OCI-LY7 (cell line): ENCODE data around the gene PLAAT2. TPM values are rescaled to one million over a fixed set of nuclear protein-coding genes. Genes with fewer than 3 reads are reported as not detected.

Source experiments
- BruUV-seq: library from RNA; stranded (reverse); fragments of 400-500 nt; replicated peaks from 2 replicates; lab custom pipeline; 2021; lab: Mats Ljungman, UMichigan
- CTCF ChIA-PET: fragments of 300-600 bp; sonication (Branson Sonifier 250); formaldehyde crosslinking; loops from one replicate; lab custom pipeline; 2022; ENCODE audit warnings: antibody characterized with exemption; ENCODE audit not compliant: unreplicated experiment; lab: Charles Lee
- POLR2A ChIA-PET: fragments of 300-600 bp; sonication (Branson Sonifier 250); formaldehyde crosslinking; loops from one replicate; lab custom pipeline; 2022; ENCODE audit warnings: antibody characterized with exemption; lab: Charles Lee
- DNase-seq: peaks from one replicate; pipeline ENCODE4 v3.0.0-alpha.2; 2015; ENCODE audit warnings: low spot score
- H2AFZ ChIP-seq: fragments of 200-600 bp; sonication (generic), shearing (Covaris generic); 2 replicates; pipeline ENCODE4 v1.6.1; 2014; ENCODE audit warnings: mild to moderate bottlenecking, antibody characterized with exemption, low read length, moderate library complexity
- H3K27ac ChIP-seq: fragments of 200-600 bp; sonication (generic); 2 replicates; pipeline ENCODE4 v1.5.1; 2014; ENCODE audit warnings: mixed run types, low read depth, mild to moderate bottlenecking, moderate library complexity, low read length, inconsistent platforms; ENCODE audit not compliant: poor library complexity, severe bottlenecking
- H3K36me3 ChIP-seq: fragments of 200-600 bp; sonication (generic); 2 replicates; pipeline ENCODE4 v1.6.1; 2014; ENCODE audit warnings: mild to moderate bottlenecking, antibody characterized with exemption, low read length, moderate library complexity, mixed read lengths; ENCODE audit not compliant: insufficient read depth
- H3K4me1 ChIP-seq: fragments of 200-600 bp; sonication (generic); 2 replicates; pipeline ENCODE4 v1.5.1; 2014; ENCODE audit warnings: mild to moderate bottlenecking, low read length; ENCODE audit not compliant: insufficient read depth, poor library complexity, severe bottlenecking
- H3K4me2 ChIP-seq: fragments of 200-600 bp; sonication (generic); 2 replicates; pipeline ENCODE4 v1.6.1; 2014; ENCODE audit warnings: mild to moderate bottlenecking, low read length
- H3K4me3 ChIP-seq: fragments of 200-600 bp; sonication (generic); 2 replicates; pipeline ENCODE4 v1.5.1; 2014; ENCODE audit warnings: mild to moderate bottlenecking, low read depth, low read length; ENCODE audit not compliant: poor library complexity, severe bottlenecking
- H3K79me2 ChIP-seq: fragments of 200-600 bp; sonication (generic); 2 replicates; pipeline ENCODE4 v1.6.1; 2016; ENCODE audit warnings: low read depth, mild to moderate bottlenecking, low read length, moderate library complexity, mixed read lengths; ENCODE audit not compliant: insufficient read depth
- H3K9me2 ChIP-seq: fragments of 200-600 bp; sonication (generic); 2 replicates; pipeline ENCODE4 v1.6.1; 2016; ENCODE audit warnings: mild to moderate bottlenecking, low read length, mixed read lengths; ENCODE audit not compliant: insufficient read depth
- H3K9me3 ChIP-seq: fragments of 200-600 bp; sonication (generic); 2 replicates; pipeline ENCODE4 v1.6.1; 2014; ENCODE audit warnings: mild to moderate bottlenecking, mixed run types, low read length, mixed read lengths
- H4K20me1 ChIP-seq: fragments of 200-600 bp; sonication (generic); 2 replicates; pipeline ENCODE4 v1.6.1; 2014; ENCODE audit warnings: mild to moderate bottlenecking, antibody characterized with exemption, low read length, moderate library complexity, mixed read lengths; ENCODE audit not compliant: insufficient read depth
- EZH2phosphoT487 ChIP-seq: fragments of 200-600 bp; sonication (generic); IDR thresholded peaks from 2 replicates; pipeline ENCODE4 v1.6.1; 2018; ENCODE audit warnings: low read depth, borderline replicate concordance, mild to moderate bottlenecking, mixed run types, antibody characterized with exemption, low read length, moderate library complexity, mixed read lengths
- intact Hi-C: fragments of 100-400 bp; cut with micrococcal nuclease; formaldehyde crosslinking; loops from one replicate; pipeline ENCODE4 v1.10.0; 2022; ENCODE audit not compliant: unreplicated experiment
- total RNA-seq, 2 experiments: library from RNA; depleted of rRNA in 1 of 2; stranded (reverse); fragments of >200 nt in 1 of 2; shearing (Covaris generic) in 1 of 2; gene quantifications; 2 replicates each; pipeline ENCODE4 v1.2.3, GENCODE V29; 2014 to 2022
- TF ChIP-seq, protein P1 (sequence below): fragments of 200-600 bp; sonication (generic); conservative IDR thresholded peaks from 2 replicates; pipeline ENCODE4 v1.5.1; 2014; ENCODE audit warnings: mild to moderate bottlenecking, antibody characterized with exemption, low read length, moderate library complexity, mixed read lengths

PLAAT2 gene
- total RNA-seq, 2 experiments from 2014 or later = not detected

DNA sequence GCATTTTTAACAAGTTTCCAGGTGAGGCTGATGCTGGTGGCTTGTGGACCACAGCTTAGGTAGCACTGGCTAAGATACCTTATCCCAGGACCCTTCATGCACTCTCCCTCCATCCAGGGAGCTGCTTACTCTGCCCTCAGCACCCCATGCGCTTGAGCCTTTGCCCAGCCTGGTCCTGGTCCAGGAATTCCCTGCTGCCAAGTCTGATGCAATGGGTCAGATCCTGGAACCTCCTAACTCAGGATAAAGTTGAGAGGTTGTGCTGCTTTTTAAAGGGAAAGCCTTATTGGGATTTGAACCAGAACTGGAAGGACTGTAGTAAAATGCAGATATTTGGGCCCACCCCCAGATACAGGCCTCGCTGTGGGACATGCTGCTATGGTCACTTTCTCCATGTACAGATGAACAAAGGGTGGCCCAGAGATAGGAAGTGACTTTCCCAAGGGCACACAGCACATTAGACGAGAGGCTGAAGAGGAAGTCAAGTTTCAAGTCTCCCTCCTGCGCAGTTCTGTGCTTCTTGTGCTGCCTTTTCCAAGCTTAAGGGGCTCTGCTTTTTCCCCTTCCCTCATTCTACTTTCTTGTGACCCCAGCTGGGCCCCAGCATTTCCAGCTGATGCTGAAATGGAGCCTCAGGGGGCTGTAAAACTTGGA lies 58.1 kb downstream of the PLAAT2 start:
- no peaks in the 10 kb centered on the region for H3K4me1 ChIP-seq
- H3K27ac ChIP-seq = no peak overlapping the region
- H3K36me3 ChIP-seq = no peaks in the 10 kb centered on the region
- H3K9me3 ChIP-seq = peaks cover 6% of the 10 kb centered on the region; the same call in 1 of the 2 replicates
- intact Hi-C loops = no loop called here
- ChIA-PET CTCF (no interaction called here), POLR2A (no interaction called here)
- no peaks in the 10 kb centered on the region for H3K9me2 ChIP-seq
- H2AFZ ChIP-seq = no peak overlapping the region
- no peak for DNase-seq
- H3K79me2 ChIP-seq = no peaks in the 10 kb centered on the region
- no peaks in the 10 kb centered on the region for H4K20me1 ChIP-seq
- no peak overlapping the region for H3K4me2 ChIP-seq
- no peak for TF ChIP-seq EZH2phosphoT487
- TF ChIP-seq, protein P1, sequence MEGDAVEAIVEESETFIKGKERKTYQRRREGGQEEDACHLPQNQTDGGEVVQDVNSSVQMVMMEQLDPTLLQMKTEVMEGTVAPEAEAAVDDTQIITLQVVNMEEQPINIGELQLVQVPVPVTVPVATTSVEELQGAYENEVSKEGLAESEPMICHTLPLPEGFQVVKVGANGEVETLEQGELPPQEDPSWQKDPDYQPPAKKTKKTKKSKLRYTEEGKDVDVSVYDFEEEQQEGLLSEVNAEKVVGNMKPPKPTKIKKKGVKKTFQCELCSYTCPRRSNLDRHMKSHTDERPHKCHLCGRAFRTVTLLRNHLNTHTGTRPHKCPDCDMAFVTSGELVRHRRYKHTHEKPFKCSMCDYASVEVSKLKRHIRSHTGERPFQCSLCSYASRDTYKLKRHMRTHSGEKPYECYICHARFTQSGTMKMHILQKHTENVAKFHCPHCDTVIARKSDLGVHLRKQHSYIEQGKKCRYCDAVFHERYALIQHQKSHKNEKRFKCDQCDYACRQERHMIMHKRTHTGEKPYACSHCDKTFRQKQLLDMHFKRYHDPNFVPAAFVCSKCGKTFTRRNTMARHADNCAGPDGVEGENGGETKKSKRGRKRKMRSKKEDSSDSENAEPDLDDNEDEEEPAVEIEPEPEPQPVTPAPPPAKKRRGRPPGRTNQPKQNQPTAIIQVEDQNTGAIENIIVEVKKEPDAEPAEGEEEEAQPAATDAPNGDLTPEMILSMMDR = no peak
- no TSS peak for BruUV-seq
- H3K4me3 ChIP-seq = no peak overlapping the region

DNA sequence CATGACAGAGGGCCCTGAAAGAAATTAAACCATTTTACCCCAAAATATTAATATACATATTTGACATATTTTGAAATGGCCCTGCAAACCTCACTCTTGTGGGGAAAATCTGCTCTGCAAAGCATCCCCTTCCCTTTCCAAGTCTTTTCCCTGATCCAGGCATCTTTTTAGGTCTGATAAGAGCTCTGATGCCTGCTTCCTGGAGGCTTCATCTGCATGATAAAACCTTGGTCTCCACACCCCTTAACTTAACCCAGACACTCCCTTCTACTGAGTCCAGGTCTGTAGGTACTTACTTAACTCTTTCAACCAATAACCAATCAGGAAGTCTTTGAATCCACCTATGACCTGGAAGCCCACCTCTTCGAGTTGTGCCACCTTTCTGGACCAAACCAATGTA lies 59.1 kb downstream of the PLAAT2 start:
- no peak for TF ChIP-seq EZH2phosphoT487
- TF ChIP-seq, protein P1 = no peak
- ChIA-PET CTCF (interaction anchor here (0.5 kb wide), 1 partner anchor 557 kb away, joined by 3 read pairs; no protein-coding TSS in a partner anchor), POLR2A (no interaction called here)
- BruUV-seq = no TSS peak
- intact Hi-C loops = no loop called here
- Histone ChIP-seq H3K4me1 (no peaks in the 10 kb centered on the region), H3K4me2 (no peak overlapping the region), H3K9me2 (no peaks in the 10 kb centered on the region), H3K4me3 (no peak overlapping the region), H3K9me3 (peaks cover 9% of the 10 kb centered on the region; the same call in 1 of the 2 replicates), H4K20me1 (no peaks in the 10 kb centered on the region), H2AFZ (no peak overlapping the region), H3K79me2 (no peaks in the 10 kb centered on the region), H3K36me3 (no peaks in the 10 kb centered on the region), H3K27ac (no peak overlapping the region)
- DNase-seq = no peak

DNA sequence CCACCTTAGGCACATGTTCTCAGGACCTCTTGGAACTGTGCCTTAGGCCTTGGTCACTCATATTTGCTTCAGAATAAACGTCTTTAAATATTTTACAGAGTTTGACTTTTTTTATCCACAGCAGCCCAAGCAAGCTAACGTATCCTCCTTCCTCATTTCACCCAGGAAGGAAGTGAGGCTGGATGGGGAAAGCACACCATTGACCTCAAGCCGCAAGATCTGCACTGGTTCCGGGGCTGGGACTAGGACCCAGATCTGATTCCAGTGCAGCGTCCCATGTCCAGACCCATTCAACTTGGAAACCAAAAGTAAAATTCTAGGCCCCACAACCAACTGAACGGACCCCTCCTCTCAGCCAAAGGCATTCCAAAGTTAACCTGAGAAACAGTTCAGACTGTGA lies 59.7 kb downstream of the PLAAT2 start:
- no peaks in the 10 kb centered on the region for H4K20me1 ChIP-seq
- no TSS peak for BruUV-seq

More for the DNA sequence above, 59.7 kb downstream of the PLAAT2 start:
- TF ChIP-seq, protein P1 = no peak
- TF ChIP-seq EZH2phosphoT487 = no peak
- ChIA-PET POLR2A (no interaction called here), CTCF (no interaction called here)
- Histone ChIP-seq H3K4me3 (no peak overlapping the region), H3K9me3 (peaks cover 9% of the 10 kb centered on the region; the same call in 1 of the 2 replicates), H3K9me2 (no peaks in the 10 kb centered on the region), H2AFZ (no peak overlapping the region), H3K27ac (no peak overlapping the region), H3K4me2 (no peak overlapping the region), H3K79me2 (no peaks in the 10 kb centered on the region), H3K36me3 (no peaks in the 10 kb centered on the region), H3K4me1 (no peaks in the 10 kb centered on the region)
- DNase-seq = no peak
- intact Hi-C loops = no loop called here
